A549 (cell line): ENCODE results near the gene TOM1L2. TPM values are rescaled to one million over a fixed set of nuclear protein-coding genes. Genes with fewer than 3 reads are reported as not detected.
"Not testable (repeated sequence)": the region's sequence is repeated elsewhere in the genome, so short reads cannot be mapped to it uniquely, and the experiment has no call there.

Experiments used
- ATAC-seq, 2 experiments: fragments of 200-7000 bp in 1 of 2; fragments of >200 bp in 1 of 2; cut with Nextera tagmentation in 1 of 2; cut with Tn5 transposase in 1 of 2; 3 replicates each; pipeline versions ENCODE4 v1.8.0 to v1.9.1; 2018 to 2020; ENCODE audit warnings: mild to moderate bottlenecking in 1 of 2, moderate library complexity in 1 of 2
- CTCF ChIA-PET: fragments of 300-600 bp; sonication (Branson Sonifier 250); formaldehyde crosslinking; extraction: SDS; loops from one replicate; lab custom pipeline; 2021; ENCODE audit warnings: antibody characterized with exemption, inconsistent platforms; lab: Yijun Ruan, JAX
- POLR2A ChIA-PET: fragments of 350-600 bp; formaldehyde crosslinking; extraction: SDS; loops from one replicate; lab custom pipeline; 2021; ENCODE audit warnings: antibody characterized with exemption, inconsistent platforms; lab: Yijun Ruan, JAX
- DNase-seq, 2 experiments: peaks; one replicate each; pipeline versions ENCODE4 v3.0.0 to v3.0.0-alpha.2; 2011 to 2016; ENCODE audit warnings: low read depth in 1 of 2, low spot score in 1 of 2
- FAIRE-seq: peaks from 2 replicates; lab custom pipeline; 2011; peaks lifted over from hg19 to GRCh38; lab: Jason Lieb, UNC
- H3K27ac ChIP-seq, 2 experiments: fragments of >200 bp; sonication (Bioruptor Twin); formaldehyde crosslinking; 3 replicates each; pipeline ENCODE4 v1.5.1; 2016 to 2017
- H3K4me1 ChIP-seq: fragments of >200 bp; sonication (Bioruptor Twin); formaldehyde crosslinking; 3 replicates; pipeline ENCODE4 v1.6.1; 2016
- H3K4me2 ChIP-seq: fragments of >200 bp; sonication (Bioruptor Twin); formaldehyde crosslinking; 3 replicates; pipeline ENCODE4 v1.6.1; 2016
- H3K4me3 ChIP-seq: fragments of >200 bp; sonication (Bioruptor Twin); formaldehyde crosslinking; 3 replicates; pipeline ENCODE4 v1.5.1; 2016
- H3K9me3 ChIP-seq: fragments of >200 bp; sonication (Bioruptor Twin); formaldehyde crosslinking; 3 replicates; pipeline ENCODE4 v1.6.1; 2016
- BHLHE40 ChIP-seq: IDR thresholded peaks from 2 replicates; pipeline ENCODE4 v1.6.1; 2012; ENCODE audit warnings: low read depth, low read length, inconsistent platforms
- CBX2 ChIP-seq: fragments of 200-600 bp; sonication (generic); IDR thresholded peaks from 2 replicates; pipeline ENCODE4 v1.6.1; 2016; ENCODE audit warnings: low read depth, mild to moderate bottlenecking, borderline replicate concordance
- CHD4 ChIP-seq: fragments of 200-600 bp; sonication (generic); IDR thresholded peaks from 2 replicates; pipeline ENCODE4 v1.6.1; 2016; ENCODE audit warnings: antibody characterized with exemption, mild to moderate bottlenecking, borderline replicate concordance
- E2F6 ChIP-seq: IDR thresholded peaks from 2 replicates; pipeline ENCODE4 v1.6.1; 2012; ENCODE audit warnings: low read depth, borderline replicate concordance
- FOSB ChIP-seq: fragments of 250-450 bp; sonication (Bioruptor Pico); IDR thresholded peaks from 2 replicates; pipeline ENCODE4 v1.5.0; 2020; ENCODE audit warnings: mild to moderate bottlenecking, moderate library complexity
- FOSL2 ChIP-seq, 2 experiments: fragments of 450-650 bp in 1 of 2; fragments of >200 bp in 1 of 2; sonication (Bioruptor Twin) in 1 of 2; formaldehyde crosslinking; IDR thresholded peaks; 2 replicates each; pipeline versions ENCODE4 v1.5.0 to v1.6.1; 2016 to 2020; ENCODE audit warnings: mild to moderate bottlenecking in 1 of 2, moderate library complexity in 1 of 2
- HES2 ChIP-seq: fragments of >200 bp; sonication (Bioruptor Twin); formaldehyde crosslinking; IDR thresholded peaks from 2 replicates; pipeline ENCODE4 v1.6.1; 2016
- HMGXB4 ChIP-seq: fragments of 250-450 bp; sonication (Bioruptor Pico); IDR thresholded peaks from 2 replicates; pipeline ENCODE4 v1.5.0; 2021; ENCODE audit warnings: mild to moderate bottlenecking, moderate library complexity, borderline replicate concordance
- HOXB13 ChIP-seq: fragments of 250-450 bp; sonication (Bioruptor Pico); IDR thresholded peaks from 2 replicates; pipeline ENCODE4 v1.5.0; 2020; ENCODE audit warnings: low read depth, mild to moderate bottlenecking, moderate library complexity
- HOXB5 ChIP-seq: fragments of 250-450 bp; sonication (Bioruptor Pico); IDR thresholded peaks from 2 replicates; pipeline ENCODE4 v1.5.0; 2020; ENCODE audit warnings: mild to moderate bottlenecking, moderate library complexity
- JUN ChIP-seq, 2 experiments: fragments of >200 bp; sonication (Bioruptor Twin); formaldehyde crosslinking; IDR thresholded peaks; 2 replicates in 1 of 2; 3 replicates in 1 of 2; pipeline ENCODE4 v1.6.1; 2016 to 2017
- JUNB ChIP-seq: fragments of >200 bp; sonication (Bioruptor Twin); formaldehyde crosslinking; IDR thresholded peaks from 2 replicates; pipeline ENCODE4 v1.6.1; 2016
- KDM5A ChIP-seq: fragments of 200-600 bp; sonication (generic); IDR thresholded peaks from 2 replicates; pipeline ENCODE4 v1.6.1; 2016; ENCODE audit warnings: antibody characterized with exemption, mild to moderate bottlenecking
- MAFK ChIP-seq: fragments of 450-650 bp; IDR thresholded peaks from 2 replicates; pipeline ENCODE4 v1.6.1; 2014; ENCODE audit not compliant: partially characterized antibody
- NPAS2 ChIP-seq: fragments of 250-450 bp; sonication (Bioruptor Pico); IDR thresholded peaks from 2 replicates; pipeline ENCODE4 v1.8.0; 2022; ENCODE audit warnings: mild to moderate bottlenecking, moderate library complexity, borderline replicate concordance
- PBX3 ChIP-seq: IDR thresholded peaks from 2 replicates; pipeline ENCODE4 v1.6.1; 2012
- PHF8 ChIP-seq: fragments of 200-600 bp; sonication (generic); IDR thresholded peaks from 2 replicates; pipeline ENCODE4 v1.6.1; 2016; ENCODE audit warnings: low read depth, mild to moderate bottlenecking, antibody characterized with exemption, moderate library complexity, borderline replicate concordance
- POLR2A ChIP-seq: IDR thresholded peaks from 2 replicates; pipeline ENCODE4 v1.6.1; 2012; ENCODE audit warnings: mild to moderate bottlenecking, low read length
- POLR2AphosphoS2 ChIP-seq: conservative IDR thresholded peaks from 2 replicates; pipeline ENCODE4 v1.6.1; 2012; ENCODE audit warnings: low read length, improper control_type of control experiment, inconsistent platforms
- RAD21 ChIP-seq, 2 experiments: fragments of >200 bp in 1 of 2; sonication (Bioruptor Twin) in 1 of 2; formaldehyde crosslinking in 1 of 2; IDR thresholded peaks in 1 of 2; conservative IDR thresholded peaks in 1 of 2; 2 replicates in 1 of 2; 3 replicates in 1 of 2; pipeline ENCODE4 v1.6.1; 2012 to 2018; ENCODE audit warnings: inconsistent platforms in 1 of 2
- RCOR1 ChIP-seq: fragments of 150-350 bp; IDR thresholded peaks from 2 replicates; pipeline ENCODE4 v1.6.1; 2014; ENCODE audit warnings: antibody characterized with exemption, low read length, low read depth
- RNF2 ChIP-seq: fragments of 200-600 bp; sonication (generic); IDR thresholded peaks from 2 replicates; pipeline ENCODE4 v1.6.1; 2016; ENCODE audit warnings: low read depth, mild to moderate bottlenecking, antibody characterized with exemption, moderate library complexity, borderline replicate concordance
- SMC3 ChIP-seq: fragments of >200 bp; sonication (Bioruptor Twin); formaldehyde crosslinking; IDR thresholded peaks from 3 replicates; pipeline ENCODE4 v1.6.1; 2018; ENCODE audit warnings: inconsistent platforms
- ZC3H11A ChIP-seq: fragments of 450-650 bp; IDR thresholded peaks from 2 replicates; pipeline ENCODE4 v1.6.1; 2014; ENCODE audit warnings: antibody characterized with exemption, mild to moderate bottlenecking
- WGBS: methylation state at CpG from one replicate; pipeline ENCODE4 v1.1.6; 2017; ENCODE audit errors: missing lambda C conversion rate; 5-methylcytosine and 5-hydroxymethylcytosine counted together
- polyA plus RNA-seq, 4 experiments: library from polyadenylated mRNA; depleted of rRNA in 3 of 4; stranded (reverse); fragments of >200 nt; fragmentation: RNase III in 1 of 4; extraction: RNeasy Plus Mini Kit Qiagen cat#74134 plus additional on column Dnase treatment in 1 of 4; gene quantifications; 2 replicates in 3 of 4; 3 replicates in 1 of 4; pipeline ENCODE4 v1.2.3, GENCODE V29; 2011 to 2017
- TF ChIP-seq, protein P1 (sequence below): IDR thresholded peaks from 2 replicates; pipeline ENCODE4 v1.6.1; 2012

TOM1L2 gene
- polyA plus RNA-seq, 2 of the 4 experiments (the other 2 are of a cell fraction): 19.2 to 24.7 TPM

DNA sequence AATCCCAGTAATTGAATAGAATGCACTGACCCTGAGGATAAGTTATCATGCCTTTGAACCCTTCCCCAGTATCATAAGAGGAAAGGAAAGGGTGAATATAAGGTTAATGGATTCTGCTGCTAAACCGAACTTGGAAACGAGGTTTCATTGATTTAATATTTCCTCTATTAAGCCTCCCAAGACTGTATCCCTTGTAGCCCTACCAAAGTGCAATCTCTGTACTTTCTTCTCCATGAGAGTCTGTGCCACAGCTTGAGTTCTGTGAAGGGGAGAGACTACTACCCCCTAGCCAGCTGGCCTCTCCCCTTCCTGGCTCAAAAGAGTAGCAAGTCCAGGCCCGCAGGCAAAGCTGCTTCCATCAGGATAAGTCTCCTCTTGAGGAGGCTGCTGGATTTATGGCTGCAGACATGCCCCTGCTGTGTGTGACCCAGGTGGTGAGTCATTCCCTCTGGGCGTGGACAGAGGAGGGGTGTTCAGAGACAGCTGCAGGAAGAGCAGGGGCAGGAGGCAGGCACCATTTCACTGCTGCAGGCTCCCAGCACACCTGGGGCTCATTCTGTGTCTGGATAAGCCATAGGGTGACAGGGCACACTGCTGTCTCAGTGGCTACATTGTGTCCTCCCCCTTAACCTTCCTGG is 58.4 kb downstream of the TOM1L2 start:
- DNase-seq (peak; percentile 88 to 97), FAIRE-seq (peak; percentile 98), ATAC-seq (peak; percentile 100)
- peak; percentile 83 for TF ChIP-seq FOSL2 (IDR thresholded peaks at IDR 0.05)
- TF ChIP-seq FOSL2 (CRISPR knock-in tag; IDR thresholded peaks at IDR 0.05): peak; percentile 96
- peak; percentile 30; the same call in 1 of the 3 replicates for TF ChIP-seq SMC3
- peak; percentile 61 for TF ChIP-seq JUNB
- no peak for TF ChIP-seq ZC3H11A
- no peak for TF ChIP-seq HOXB5 (CRISPR knock-in tag)
- TF ChIP-seq JUN (IDR thresholded peaks at IDR 0.05): peak in 1 of 2 experiments; percentile 69; a peak in 2 of 5 replicates
- peak; percentile 9; the same call in 1 of the 2 replicates for TF ChIP-seq POLR2A
- TF ChIP-seq PBX3: 0 out of 2 replicates have a peak, but pooled peaks have one; percentile 50
- TF ChIP-seq, protein P1, sequence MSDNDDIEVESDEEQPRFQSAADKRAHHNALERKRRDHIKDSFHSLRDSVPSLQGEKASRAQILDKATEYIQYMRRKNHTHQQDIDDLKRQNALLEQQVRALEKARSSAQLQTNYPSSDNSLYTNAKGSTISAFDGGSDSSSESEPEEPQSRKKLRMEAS: peak; percentile 76; the same call in 1 of the 2 replicates
- no peak for TF ChIP-seq RCOR1
- TF ChIP-seq RAD21 (conservative IDR thresholded peaks at IDR 0.05 in 1 of 2, IDR thresholded peaks at IDR 0.05 in 1 of 2): peak in 1 of 2 experiments; percentile 36; a peak in 2 of 5 replicates
- whole genome bisulfite sequencing: 3% methylated on average over 4 of the region's 4 CpGs
- no peak overlapping the region for H3K4me3 ChIP-seq
- POLR2A ChIA-PET: interaction anchor here (1.0 to 1.9 kb wide), 2 partner anchors 13 to 78 kb away, joined by 4 to 8 read pairs; no protein-coding TSS in a partner anchor
- peak overlapping the region; percentile 60 for H3K4me2 ChIP-seq
- CTCF ChIA-PET: interaction anchor here (0.7 to 11.1 kb wide), 7 partner anchors 13 to 133 kb away, joined by 3 to 313 read pairs (median 5); no protein-coding TSS in a partner anchor
- no peaks in the 10 kb centered on the region for H3K9me3 ChIP-seq
- peak overlapping the region; percentile 67 to 88 for H3K27ac ChIP-seq
- H3K4me1 ChIP-seq: peaks cover 24% of the 10 kb centered on the region

- CTCF ChIA-PET, DNase-seq, H3K4me2 ChIP-seq, ATAC-seq, H3K4me3 ChIP-seq, POLR2A ChIA-PET, H3K9me3 ChIP-seq, H3K27ac ChIP-seq, FAIRE-seq: not testable (repeated sequence)
- H3K4me1 ChIP-seq: peaks cover 20% of the 10 kb centered on the region
- WGBS: 100% methylated on average over 7 of the region's 27 CpGs
These were observed 59.9 kb downstream of the TOM1L2 start for GRCh38 chr17:17912336-17912735.

GRCh38 chr17:17911001-17911613 is 61.1 kb downstream of the TOM1L2 start:
- ChIA-PET CTCF (interaction anchor here (1.5 to 2.2 kb wide), 4 partner anchors 8 to 122 kb away, joined by 4 to 13 read pairs (median 7); no protein-coding TSS in a partner anchor), POLR2A (no interaction called here)
- Histone ChIP-seq H3K4me2 (no peak overlapping the region), H3K4me3 (no peak overlapping the region), H3K9me3 (no peaks in the 10 kb centered on the region), H3K4me1 (peaks cover 24% of the 10 kb centered on the region), H3K27ac (peak overlapping the region in 1 of 2 experiments; percentile 51; a peak in 3 of 6 replicates)
- FAIRE-seq (no peak), DNase-seq (no peak), ATAC-seq (no peak)
- TF ChIP-seq HES2 (no peak), HMGXB4 (CRISPR knock-in tag) (no peak), CHD4 (no peak), NPAS2 (CRISPR knock-in tag) (no peak), BHLHE40 (no peak), MAFK (no peak), E2F6 (no peak), POLR2AphosphoS2 (no peak), HOXB13 (CRISPR knock-in tag) (no peak), FOSB (CRISPR knock-in tag) (no peak), RNF2 (no peak), HOXB5 (CRISPR knock-in tag) (no peak), RCOR1 (no peak), FOSL2 (IDR thresholded peaks at IDR 0.05) (no peak), FOSL2 (CRISPR knock-in tag; IDR thresholded peaks at IDR 0.05) (no peak), ZC3H11A (no peak), JUN (IDR thresholded peaks at IDR 0.05) (no peak), PHF8 (no peak), CBX2 (no peak), KDM5A (no peak)
- TF ChIP-seq, protein P1: no peak
- 91% methylated on average over 10 of the region's 10 CpGs for WGBS
